Measurements from ENCODE around the gene REPIN1.
A peak's percentile ranks its signal among the peaks of the same experiment; 100 is the strongest.

The REPIN1 gene

GRCh38 chr7:150361807-150362621 is 6.6 kb upstream of the REPIN1 start:
- DNase-seq: no peak

- DNase-seq: no peak
Observed at GRCh38 chr7:150363370-150363769, 5.3 kb upstream of the REPIN1 start.

DNA sequence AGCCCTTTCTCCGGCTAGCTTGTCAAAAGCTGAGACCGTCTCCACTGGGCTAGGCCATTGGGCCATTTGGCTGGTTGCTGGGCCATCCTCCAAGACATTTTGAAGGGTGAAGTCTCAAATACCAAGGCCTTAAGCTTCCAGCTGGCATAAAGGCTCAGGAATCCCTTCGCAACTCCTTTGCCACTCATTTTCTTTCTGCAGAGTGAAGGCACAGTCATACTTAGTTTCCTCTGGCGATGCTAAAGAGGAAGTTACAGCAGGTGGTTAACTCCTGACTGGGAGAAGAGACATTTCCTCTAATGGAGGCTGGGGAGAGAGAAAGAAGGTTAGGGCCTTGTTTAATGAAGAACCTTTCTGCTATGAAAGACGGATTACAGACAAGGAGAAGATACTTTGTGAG is 4.8 kb upstream of the REPIN1 start:
- no peak for DNase-seq

GRCh38 chr7:150365194-150365593 is 3.4 kb upstream of the REPIN1 start:
- no peak for DNase-seq

DNA sequence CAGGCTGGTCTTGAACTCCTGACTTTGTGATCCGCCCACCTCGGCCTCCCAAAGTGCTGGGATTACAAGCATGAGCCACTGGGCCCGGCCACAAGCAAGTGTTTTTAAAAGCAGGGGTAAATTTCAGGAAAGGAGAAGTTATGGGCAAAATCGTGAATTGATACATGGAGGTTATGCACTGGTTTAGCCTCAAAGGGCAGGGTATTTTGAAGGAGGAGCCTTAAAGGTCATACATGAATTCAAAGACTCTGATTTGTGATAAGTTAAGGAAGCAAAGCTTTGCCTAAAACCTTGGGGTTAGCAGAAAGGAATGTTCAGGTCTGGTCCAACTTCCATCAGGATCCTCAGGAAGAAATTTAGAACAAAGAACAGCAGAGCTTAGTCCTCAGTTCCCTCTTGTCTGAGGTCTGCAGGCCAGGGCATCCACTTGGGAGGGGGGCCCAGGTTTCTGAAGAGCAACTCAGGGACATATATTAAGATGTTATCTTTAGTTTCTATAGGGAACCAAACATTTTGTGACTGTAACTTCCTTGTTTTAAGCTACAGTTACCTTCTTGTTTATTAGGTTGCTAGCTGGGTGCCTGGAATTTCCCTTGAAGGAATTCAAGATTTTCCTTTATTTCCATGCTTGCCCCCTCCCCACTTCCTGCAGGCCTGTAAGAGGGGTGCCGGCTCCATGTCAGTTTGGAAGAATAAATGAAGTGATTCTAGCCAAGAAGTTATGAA is 2.8 kb upstream of the REPIN1 start:
- DNase-seq: no peak

DNA sequence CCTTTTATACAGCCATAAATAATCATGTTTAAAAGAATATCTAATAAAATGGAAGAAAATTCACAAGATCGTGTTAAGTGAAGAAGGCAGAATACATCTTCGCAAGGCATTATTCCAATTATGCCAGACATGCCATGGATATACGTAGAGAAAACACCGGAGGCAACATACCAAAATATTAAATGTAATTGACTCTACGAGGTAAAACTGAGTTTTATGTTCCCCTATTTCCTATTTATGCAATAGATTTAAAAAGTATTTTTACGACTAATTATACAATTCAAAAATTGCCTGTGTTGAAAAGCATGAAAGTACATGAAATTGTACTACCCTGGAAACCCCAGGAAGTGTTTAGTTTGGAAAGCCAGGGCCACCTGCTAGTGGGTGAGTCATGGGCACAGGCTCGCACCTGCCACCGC is 936 bp upstream of the REPIN1 start:
- DNase-seq: peak in 1 of 2 donors; percentile 47

DNA sequence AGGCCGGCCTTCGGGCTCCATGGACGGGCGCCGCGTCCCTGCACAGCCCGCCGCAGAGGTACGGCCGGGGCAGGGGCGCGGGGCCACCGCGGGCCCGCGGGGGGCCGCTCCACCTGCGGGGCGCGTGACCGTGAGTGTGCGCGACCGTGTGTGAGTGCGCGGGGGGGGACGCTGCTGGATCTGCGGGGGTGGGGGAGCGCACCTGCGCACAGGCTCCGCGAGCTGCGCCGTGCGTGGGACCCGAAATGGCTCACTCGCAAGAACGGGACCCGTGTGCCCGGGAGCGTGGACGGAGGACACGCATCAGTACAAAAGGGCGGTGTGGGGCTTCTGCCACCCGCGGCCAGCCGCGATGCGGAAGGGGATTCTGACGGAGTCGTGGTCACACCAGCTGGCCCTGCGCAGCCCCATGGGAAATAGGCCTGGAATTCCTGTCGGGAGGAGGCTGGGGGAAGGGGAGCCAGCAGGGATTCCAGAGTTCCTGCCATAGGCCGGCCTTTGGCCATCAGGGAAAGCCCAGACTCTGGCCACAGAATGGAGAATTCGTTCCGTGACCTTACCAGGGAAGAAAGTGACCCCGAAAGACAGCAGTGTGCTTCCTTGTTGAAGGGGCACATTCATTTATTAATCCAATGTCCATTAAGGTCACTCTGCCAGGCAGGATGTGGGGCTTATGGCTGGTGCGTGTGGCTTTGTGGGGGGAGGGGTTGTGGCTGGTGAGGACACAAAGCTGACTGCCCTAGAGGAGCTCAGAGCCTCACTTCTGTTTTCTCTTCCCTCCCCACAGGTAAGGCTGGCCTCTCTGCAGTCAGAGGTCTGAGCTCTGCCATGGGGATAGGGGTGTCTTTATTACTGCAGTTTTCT is 494 bp downstream of the REPIN1 start:
- DNase-seq: peak in 1 of 2 donors; percentile 51

- DNase-seq: no peak
Observed at GRCh38 chr7:150369748-150370501, 1.3 kb downstream of the REPIN1 start.

- no peak for DNase-seq
Observed at GRCh38 chr7:150370612-150371071, 2.0 kb downstream of the REPIN1 start.

DNA sequence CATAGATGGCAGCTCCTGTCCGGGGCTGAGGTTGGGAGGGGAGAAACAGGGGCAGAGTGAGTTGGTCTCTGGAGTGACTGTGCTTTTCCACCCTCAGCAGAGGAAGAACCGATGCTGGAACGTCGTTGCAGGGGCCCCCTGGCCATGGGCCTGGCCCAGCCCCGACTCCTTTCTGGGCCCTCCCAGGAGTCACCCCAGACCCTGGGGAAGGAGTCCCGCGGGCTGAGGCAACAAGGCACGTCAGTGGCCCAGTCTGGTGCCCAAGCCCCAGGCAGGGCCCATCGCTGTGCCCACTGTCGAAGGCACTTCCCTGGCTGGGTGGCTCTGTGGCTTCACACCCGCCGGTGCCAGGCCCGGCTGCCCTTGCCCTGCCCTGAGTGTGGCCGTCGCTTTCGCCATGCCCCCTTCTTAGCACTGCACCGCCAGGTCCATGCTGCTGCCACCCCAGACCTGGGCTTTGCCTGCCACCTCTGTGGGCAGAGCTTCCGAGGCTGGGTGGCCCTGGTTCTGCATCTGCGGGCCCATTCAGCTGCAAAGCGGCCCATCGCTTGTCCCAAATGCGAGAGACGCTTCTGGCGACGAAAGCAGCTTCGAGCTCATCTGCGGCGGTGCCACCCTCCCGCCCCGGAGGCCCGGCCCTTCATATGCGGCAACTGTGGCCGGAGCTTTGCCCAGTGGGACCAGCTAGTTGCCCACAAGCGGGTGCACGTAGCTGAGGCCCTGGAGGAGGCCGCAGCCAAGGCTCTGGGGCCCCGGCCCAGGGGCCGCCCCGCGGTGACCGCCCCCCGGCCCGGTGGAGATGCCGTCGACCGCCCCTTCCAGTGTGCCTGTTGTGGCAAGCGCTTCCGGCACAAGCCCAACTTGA is 2.7 kb downstream of the REPIN1 start:
- DNase-seq: no peak

- DNase-seq: no peak
Observed at GRCh38 chr7:150371996-150372270, 3.3 kb downstream of the REPIN1 start.

- no peak for DNase-seq
Observed at GRCh38 chr7:150372271-150373048, 3.8 kb downstream of the REPIN1 start.

DNA sequence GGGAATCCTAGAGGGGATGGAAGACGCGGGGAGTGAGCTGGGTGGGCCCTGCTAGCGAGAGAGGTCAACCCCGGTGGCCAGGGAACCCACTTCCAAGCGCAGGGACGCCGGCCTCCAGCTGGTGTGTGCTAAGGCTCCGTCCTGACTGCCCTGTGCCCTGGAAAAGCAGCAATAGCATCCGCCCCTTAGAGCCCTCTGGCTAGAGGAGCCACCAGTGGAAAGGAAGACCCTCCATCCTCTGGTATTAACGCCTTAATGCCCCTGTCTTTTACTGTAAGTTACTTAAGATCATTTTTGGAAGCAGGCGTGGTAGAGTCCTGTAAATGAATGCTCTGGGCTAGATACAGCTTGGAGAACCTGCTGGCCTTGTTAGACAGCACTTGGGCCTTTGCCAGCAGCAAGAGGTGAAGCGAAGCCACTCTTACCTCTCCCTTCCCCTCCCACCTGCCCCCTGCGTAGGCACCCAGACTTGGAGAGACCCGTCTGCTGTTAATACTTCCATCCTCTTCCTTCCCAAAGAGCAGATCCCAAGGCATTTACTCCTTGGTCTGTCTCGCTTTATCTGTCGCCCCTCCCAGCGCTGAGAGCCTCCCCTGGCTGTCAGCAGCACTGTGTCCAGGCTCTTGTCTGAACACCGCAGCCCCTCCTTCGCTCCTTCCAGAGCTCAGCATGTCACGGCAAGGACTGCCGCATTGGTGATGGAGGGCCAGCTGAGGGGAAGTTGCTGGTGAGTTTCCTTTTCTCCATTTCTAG is 4.6 kb downstream of the REPIN1 start:
- DNase-seq: no peak

- no peak for DNase-seq
Observed at GRCh38 chr7:150374026-150374425, 5.4 kb downstream of the REPIN1 start.

DNA sequence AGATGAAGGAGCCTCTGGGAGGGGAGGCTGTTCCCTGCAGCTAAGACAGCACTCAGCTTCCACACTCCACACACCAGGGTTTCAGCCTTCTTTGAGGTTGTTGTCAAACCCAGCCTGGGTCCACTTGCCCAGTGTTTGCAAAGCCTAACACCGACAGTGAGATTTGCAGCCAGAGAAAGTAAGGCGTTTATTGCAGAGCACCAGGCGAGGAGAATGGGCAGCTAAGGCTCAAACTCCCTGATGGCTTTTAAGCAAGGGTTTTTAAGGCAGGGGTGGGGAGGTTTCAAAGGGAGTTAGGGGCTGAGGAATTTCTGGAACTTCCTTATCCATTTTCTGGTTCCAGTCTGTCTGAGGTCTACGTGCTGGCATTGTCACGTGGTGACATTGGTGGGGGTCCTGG is 5.8 kb downstream of the REPIN1 start:
- DNase-seq: no peak

GRCh38 chr7:150375662-150376521 is 7.3 kb downstream of the REPIN1 start:
- no peak for DNase-seq

DNA sequence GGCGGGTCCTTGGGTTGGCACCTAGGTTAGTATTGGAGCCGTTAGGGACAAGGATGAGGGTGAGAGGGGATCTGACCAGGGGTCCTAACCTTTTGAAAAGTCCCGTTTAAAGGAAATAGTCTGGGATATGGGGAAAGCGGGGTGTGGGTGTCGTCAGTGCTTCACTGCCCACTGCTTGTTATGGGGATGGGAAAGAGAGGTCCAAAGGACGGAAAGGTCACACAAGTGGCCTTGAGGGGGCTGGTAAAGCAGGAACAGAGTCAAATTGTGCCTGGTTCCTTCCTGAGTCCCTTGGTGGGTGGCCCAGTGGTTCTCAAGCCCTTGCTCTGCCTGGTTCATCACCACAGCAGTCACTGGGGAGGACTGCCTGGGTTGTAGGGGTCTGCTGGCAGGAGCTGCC is 7.9 kb downstream of the REPIN1 start:
- DNase-seq: no peak

GRCh38 chr7:150377196-150377595 is 8.6 kb downstream of the REPIN1 start:
- no peak for DNase-seq

DNA sequence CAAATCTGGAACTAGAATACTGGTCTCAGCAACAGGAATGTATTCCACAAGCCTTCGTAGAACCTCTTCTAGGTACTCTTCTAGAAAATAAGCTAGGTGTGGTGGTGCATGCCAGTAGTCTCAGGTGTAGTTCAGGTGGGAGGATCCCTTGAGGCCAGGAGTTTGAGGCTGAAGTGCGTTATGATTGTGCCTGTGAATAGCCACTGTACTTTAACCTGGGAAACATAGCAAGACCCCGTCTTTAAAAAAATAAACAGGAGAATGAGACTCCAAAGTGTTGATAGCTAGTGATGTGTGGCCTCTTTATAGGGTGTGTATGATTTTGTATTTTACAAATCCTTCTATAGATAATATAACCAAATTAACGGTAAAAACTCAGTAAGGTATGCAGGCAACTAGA is 9.0 kb downstream of the REPIN1 start:
- DNase-seq: no peak

Data from hippocampal formation (tissue), 2 donors.